ENCODE data around the gene TMEM18.

DNA sequence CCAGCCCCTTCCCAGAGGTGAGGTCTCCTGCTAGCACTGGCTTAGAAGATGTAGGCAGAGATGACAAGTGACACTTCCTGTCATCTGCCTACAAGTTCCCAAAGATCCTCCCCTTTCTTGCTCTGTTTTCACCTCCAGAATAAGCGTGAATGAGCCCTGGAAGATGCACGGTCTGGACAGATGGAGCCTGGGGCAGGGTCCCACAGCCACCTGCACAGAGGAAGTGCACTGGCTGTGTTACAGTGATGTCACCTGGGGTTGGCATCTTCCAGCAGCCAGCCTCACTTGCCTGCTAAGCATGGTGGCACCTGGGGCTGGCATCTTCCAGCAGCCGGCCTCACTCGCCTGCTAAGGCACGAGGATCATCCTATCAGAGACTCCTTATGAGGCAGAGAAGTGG, 32.3 kb downstream of the TMEM18 start:
- TF ChIP-seq POLR2A (IDR thresholded peaks at IDR 0.05) = no peak
- no peak for TF ChIP-seq CTCF (IDR thresholded peaks at IDR 0.05)

Measured in heart left ventricle (tissue), 13 donors.